GM19023 (cell line): Measurements from ENCODE around the gene SLC27A5.
A peak's percentile ranks its signal among the peaks of the same experiment; 100 is the strongest.

ENCODE experiments used
- ATAC-seq: cut with Tn5 transposase; IDR thresholded peaks from one replicate; pipeline ENCODE4 v1.9.1; 2021; ENCODE audit warnings: mild to moderate bottlenecking, moderate library complexity; ENCODE audit not compliant: unreplicated experiment

SLC27A5 gene

GRCh38 chr19:58511353-58512208 is at the start of gene SLC27A5:
Gene SLC27A5, minus strand, starts transcription at chr19:58511992. Its CDS starts 37 bp downstream, at chr19:58511955.
- ATAC-seq: no peak

- no peak for ATAC-seq
These were observed 49.1 kb upstream of the SLC27A5 start for GRCh38 chr19:58560921-58561320.

- ATAC-seq: no peak
These were observed 48.5 kb upstream of the SLC27A5 start for GRCh38 chr19:58560007-58560887.

GRCh38 chr19:58559275-58560006 is 47.6 kb upstream of the SLC27A5 start:
- peak; percentile 28 for ATAC-seq

GRCh38 chr19:58558623-58559274 is 47.0 kb upstream of the SLC27A5 start:
- peak; percentile 58 for ATAC-seq

GRCh38 chr19:58558066-58558622 is 46.4 kb upstream of the SLC27A5 start, which contains the start of gene UBE2M:
Gene UBE2M, minus strand, starts transcription at chr19:58558611. Its CDS starts 230 bp downstream, at chr19:58558381.
- ATAC-seq: peak; percentile 2

- no peak for ATAC-seq
These were observed 45.7 kb upstream of the SLC27A5 start for GRCh38 chr19:58557221-58558065.

- ATAC-seq: no peak
These were observed 44.9 kb upstream of the SLC27A5 start for GRCh38 chr19:58556622-58557220.

GRCh38 chr19:58555920-58556621 is 44.3 kb upstream of the SLC27A5 start:
- ATAC-seq: no peak

GRCh38 chr19:58555369-58555885 is 43.6 kb upstream of the SLC27A5 start:
- no peak for ATAC-seq

- peak; percentile 27 for ATAC-seq
These were observed 42.9 kb upstream of the SLC27A5 start, which contains the start of gene CHMP2A for GRCh38 chr19:58554494-58555368. Gene CHMP2A, minus strand, starts transcription at chr19:58555105. Its CDS starts 893 bp downstream, at chr19:58554212.

GRCh38 chr19:58553799-58554493 is 42.2 kb upstream of the SLC27A5 start:
- no peak for ATAC-seq

- ATAC-seq: no peak
These were observed 40.9 kb upstream of the SLC27A5 start for GRCh38 chr19:58552655-58553054.

GRCh38 chr19:58551577-58552471 is 40.0 kb upstream of the SLC27A5 start:
- no peak for ATAC-seq

- no peak for ATAC-seq
These were observed 39.3 kb upstream of the SLC27A5 start for GRCh38 chr19:58551123-58551497.
